Measurements from ENCODE around the gene KCNG2. TPM values are rescaled to one million over a fixed set of nuclear protein-coding genes. Genes with fewer than 3 reads are reported as not detected.

KCNG2 gene
- total RNA-seq, 1 donor from 2014 or later, result 0.52 TPM

- peaks cover 62 to 72% (median 70%) of the 10 kb centered on the region in 3 donors for H3K27me3 ChIP-seq (ENCODE audit: control insufficient read depth in 3 of 3, insufficient read depth in 3 of 3, low read length in 3 of 3)
- no peak overlapping the region for H3K4me3 ChIP-seq (ENCODE audit: low read length in 3 of 3)
- no peak overlapping the region for H3K9ac ChIP-seq (ENCODE audit: low read depth in 1 of 3, low read length in 3 of 3)
- H3K4me1 ChIP-seq (ENCODE audit: control insufficient read depth in 3 of 3, insufficient read depth in 3 of 3, low read length in 3 of 3), result peaks cover 0 to 12% (median 8%) of the 10 kb centered on the region in 3 donors
- H3K9me3 ChIP-seq (ENCODE audit: control insufficient read depth in 3 of 3, low read length in 3 of 3), result peaks cover 0 to 4% (median 0%) of the 10 kb centered on the region in 3 donors
- no peaks in the 10 kb centered on the region for H3K36me3 ChIP-seq (ENCODE audit: control insufficient read depth in 3 of 3, insufficient read depth in 3 of 3, low read length in 3 of 3)
- H3K27ac ChIP-seq (ENCODE audit: low read depth, low read length), result no peak overlapping the region
Observed at GRCh38 chr18:79789901-79790890, 7.5 kb upstream of the KCNG2 start.

GRCh38 chr18:79790996-79791972, 6.5 kb upstream of the KCNG2 start:
- Histone ChIP-seq H3K4me3 (ENCODE audit: low read length in 3 of 3) (peak overlapping the region in 1 of 3 donors; percentile 44), H3K9me3 (ENCODE audit: control insufficient read depth in 3 of 3, low read length in 3 of 3) (peaks cover 0 to 4% (median 0%) of the 10 kb centered on the region in 3 donors), H3K27ac (ENCODE audit: low read depth, low read length) (peak overlapping the region; percentile 55), H3K4me1 (ENCODE audit: control insufficient read depth in 3 of 3, insufficient read depth in 3 of 3, low read length in 3 of 3) (peaks cover 0 to 12% (median 8%) of the 10 kb centered on the region in 3 donors), H3K36me3 (ENCODE audit: control insufficient read depth in 3 of 3, insufficient read depth in 3 of 3, low read length in 3 of 3) (no peaks in the 10 kb centered on the region), H3K27me3 (ENCODE audit: control insufficient read depth in 3 of 3, insufficient read depth in 3 of 3, low read length in 3 of 3) (peaks cover 53 to 66% (median 63%) of the 10 kb centered on the region in 3 donors), H3K9ac (ENCODE audit: low read depth in 1 of 3, low read length in 3 of 3) (no peak overlapping the region)

DNA sequence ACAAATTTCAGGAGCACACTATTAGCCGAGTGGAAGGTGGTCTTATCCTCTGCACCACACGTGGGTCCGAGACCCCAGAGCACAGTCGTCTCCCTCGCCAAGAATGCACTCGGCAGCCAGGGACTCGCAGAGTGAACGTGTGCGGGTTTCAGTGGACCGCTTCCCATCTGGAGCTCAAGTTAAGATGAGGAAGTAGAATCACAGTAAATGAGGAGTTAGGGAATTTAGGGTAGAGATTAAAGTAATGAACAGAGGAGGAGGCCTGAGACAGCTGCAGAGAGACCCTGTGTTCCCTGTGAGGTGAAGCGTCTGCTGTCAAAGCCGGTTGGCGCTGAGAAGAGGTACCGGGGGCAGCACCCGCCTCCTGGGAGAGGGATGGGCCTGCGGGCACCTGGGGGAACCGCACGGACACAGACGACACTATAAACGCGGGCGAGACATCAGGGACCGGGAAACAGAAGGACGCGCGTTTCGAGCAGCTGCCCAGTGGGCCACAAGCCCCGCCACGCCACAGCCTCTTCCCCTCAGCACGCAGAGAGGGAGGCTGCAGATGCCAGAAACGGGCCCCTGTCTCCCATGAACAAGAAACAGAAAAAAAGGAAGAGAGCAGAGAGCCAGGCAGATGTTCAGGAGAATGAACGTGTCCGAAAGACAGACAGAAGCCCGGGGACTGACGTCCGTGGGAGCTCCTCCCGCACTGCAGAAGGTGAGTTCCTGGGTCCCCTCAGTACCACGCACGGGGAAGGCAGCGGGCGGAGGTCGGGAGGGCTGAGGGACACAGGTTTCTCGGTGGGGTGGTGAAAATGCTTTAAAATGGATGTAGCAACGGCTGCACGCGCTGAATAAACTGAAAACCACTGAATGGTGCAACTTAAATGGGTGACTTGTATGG, 5.4 kb upstream of the KCNG2 start:
- peaks cover 3 to 17% (median 10%) of the 10 kb centered on the region in 3 donors for H3K4me1 ChIP-seq (ENCODE audit: control insufficient read depth in 3 of 3, insufficient read depth in 3 of 3, low read length in 3 of 3)
- no peak overlapping the region for H3K4me3 ChIP-seq (ENCODE audit: low read length in 3 of 3)
- H3K9ac ChIP-seq (ENCODE audit: low read depth in 1 of 3, low read length in 3 of 3), result no peak overlapping the region
- H3K36me3 ChIP-seq (ENCODE audit: control insufficient read depth in 3 of 3, insufficient read depth in 3 of 3, low read length in 3 of 3), result no peaks in the 10 kb centered on the region
- peak overlapping the region; percentile 36 for H3K27ac ChIP-seq (ENCODE audit: low read depth, low read length)
- peaks cover 52 to 65% (median 62%) of the 10 kb centered on the region in 3 donors for H3K27me3 ChIP-seq (ENCODE audit: control insufficient read depth in 3 of 3, insufficient read depth in 3 of 3, low read length in 3 of 3)
- H3K9me3 ChIP-seq (ENCODE audit: control insufficient read depth in 3 of 3, low read length in 3 of 3), result peaks cover 0 to 4% (median 0%) of the 10 kb centered on the region in 3 donors

DNA sequence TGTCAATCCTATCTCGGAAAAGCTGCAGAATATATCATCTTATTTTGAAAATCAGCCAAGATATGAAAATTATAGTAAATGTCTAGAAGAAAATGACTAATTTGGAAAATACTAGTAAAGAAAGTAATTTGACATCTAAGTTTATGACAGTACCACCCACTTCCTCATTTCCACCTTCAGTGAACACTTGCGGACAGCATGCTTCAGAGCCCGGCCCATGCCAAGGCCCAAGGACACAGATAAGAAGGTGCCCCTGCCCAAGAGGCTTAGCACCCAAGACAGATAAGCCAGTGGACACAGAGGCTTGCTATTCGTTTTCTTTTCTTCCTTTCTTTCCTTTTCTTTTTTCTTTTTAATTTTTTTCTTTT, 4.8 kb upstream of the KCNG2 start:
- no peak overlapping the region for H3K27ac ChIP-seq (ENCODE audit: low read depth, low read length)

DNA sequence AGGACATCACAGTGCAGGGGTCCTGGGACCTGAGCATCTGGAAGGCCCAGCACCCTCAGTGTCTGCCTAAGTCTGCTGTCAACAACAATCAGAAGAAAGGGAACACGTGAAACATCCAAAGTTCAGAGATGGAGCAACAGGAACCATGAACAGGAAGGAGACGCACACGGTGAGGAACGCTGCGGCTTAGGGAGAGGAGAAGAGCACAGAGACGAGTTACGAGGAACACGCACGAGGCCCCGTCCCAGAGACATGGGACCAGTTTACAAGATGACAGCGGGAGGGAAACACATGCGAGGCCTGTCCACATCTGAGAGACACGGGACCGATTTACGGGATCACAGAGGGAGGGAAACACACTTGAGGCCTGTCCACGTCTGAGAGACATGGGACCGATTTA, 2.9 kb upstream of the KCNG2 start:
- Histone ChIP-seq H3K36me3 (ENCODE audit: control insufficient read depth in 3 of 3, insufficient read depth in 3 of 3, low read length in 3 of 3) (no peaks in the 10 kb centered on the region), H3K4me1 (ENCODE audit: control insufficient read depth in 3 of 3, insufficient read depth in 3 of 3, low read length in 3 of 3) (peaks cover 11 to 17% (median 14%) of the 10 kb centered on the region in 3 donors), H3K27me3 (ENCODE audit: control insufficient read depth in 3 of 3, insufficient read depth in 3 of 3, low read length in 3 of 3) (peaks cover 50 to 64% (median 56%) of the 10 kb centered on the region in 3 donors), H3K4me3 (ENCODE audit: low read length in 3 of 3) (no peak overlapping the region), H3K27ac (ENCODE audit: low read depth, low read length) (no peak overlapping the region), H3K9ac (ENCODE audit: low read depth in 1 of 3, low read length in 3 of 3) (no peak overlapping the region), H3K9me3 (ENCODE audit: control insufficient read depth in 3 of 3, low read length in 3 of 3) (no peaks in the 10 kb centered on the region)

More for the DNA sequence above, 4.8 kb upstream of the KCNG2 start:
- Histone ChIP-seq H3K9me3 (ENCODE audit: control insufficient read depth in 3 of 3, low read length in 3 of 3) (peaks cover 0 to 4% (median 0%) of the 10 kb centered on the region in 3 donors), H3K36me3 (ENCODE audit: control insufficient read depth in 3 of 3, insufficient read depth in 3 of 3, low read length in 3 of 3) (no peaks in the 10 kb centered on the region), H3K4me1 (ENCODE audit: control insufficient read depth in 3 of 3, insufficient read depth in 3 of 3, low read length in 3 of 3) (peaks cover 7 to 20% (median 14%) of the 10 kb centered on the region in 3 donors), H3K9ac (ENCODE audit: low read depth in 1 of 3, low read length in 3 of 3) (no peak overlapping the region), H3K4me3 (ENCODE audit: low read length in 3 of 3) (no peak overlapping the region), H3K27me3 (ENCODE audit: control insufficient read depth in 3 of 3, insufficient read depth in 3 of 3, low read length in 3 of 3) (peaks cover 50 to 64% (median 59%) of the 10 kb centered on the region in 3 donors)

DNA sequence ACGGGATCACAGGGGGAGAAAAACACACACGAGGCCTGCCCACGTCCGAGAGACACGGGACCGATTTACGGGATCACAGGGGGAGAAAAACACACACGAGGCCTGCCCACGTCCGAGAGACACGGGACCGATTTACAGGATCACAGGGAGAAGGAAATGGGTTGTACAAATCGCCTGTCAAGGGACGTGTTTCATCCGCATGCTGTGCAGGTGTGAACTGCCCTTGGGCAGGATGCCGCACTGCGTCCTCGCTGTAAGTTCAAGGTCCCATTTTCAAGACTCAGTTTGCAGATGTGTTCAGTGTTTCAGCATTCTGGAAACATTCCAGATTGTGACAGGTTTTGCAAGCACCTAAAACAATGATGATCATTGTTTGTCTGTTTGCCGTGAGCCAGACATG, 2.3 kb upstream of the KCNG2 start:
- Histone ChIP-seq H3K4me1 (ENCODE audit: control insufficient read depth in 3 of 3, insufficient read depth in 3 of 3, low read length in 3 of 3) (peaks cover 11 to 17% (median 13%) of the 10 kb centered on the region in 3 donors), H3K27ac (ENCODE audit: low read depth, low read length) (no peak overlapping the region), H3K9ac (ENCODE audit: low read depth in 1 of 3, low read length in 3 of 3) (no peak overlapping the region), H3K4me3 (ENCODE audit: low read length in 3 of 3) (no peak overlapping the region), H3K9me3 (ENCODE audit: control insufficient read depth in 3 of 3, low read length in 3 of 3) (no peaks in the 10 kb centered on the region), H3K27me3 (ENCODE audit: control insufficient read depth in 3 of 3, insufficient read depth in 3 of 3, low read length in 3 of 3) (peaks cover 52 to 64% (median 55%) of the 10 kb centered on the region in 3 donors), H3K36me3 (ENCODE audit: control insufficient read depth in 3 of 3, insufficient read depth in 3 of 3, low read length in 3 of 3) (no peaks in the 10 kb centered on the region)

DNA sequence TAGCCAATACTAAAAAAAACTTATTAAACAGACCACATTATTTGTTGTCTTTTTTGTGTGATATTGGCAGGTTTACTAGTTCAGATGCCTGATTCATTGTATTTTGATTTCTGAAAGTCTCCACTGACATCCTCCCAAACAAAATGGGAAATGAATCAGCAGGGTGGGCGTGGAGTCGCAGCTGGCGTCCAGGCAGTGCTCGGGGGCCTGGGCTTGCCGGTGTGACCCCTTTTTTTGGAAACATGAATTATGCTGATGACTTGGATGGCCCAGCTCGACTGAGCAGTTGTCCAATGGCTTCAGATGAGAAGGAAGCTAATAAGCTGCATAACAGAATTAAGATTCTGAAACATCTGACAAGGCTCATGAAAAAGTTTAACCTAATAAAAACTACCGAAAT, 1.7 kb upstream of the KCNG2 start:
- Histone ChIP-seq H3K36me3 (ENCODE audit: control insufficient read depth in 3 of 3, insufficient read depth in 3 of 3, low read length in 3 of 3) (no peaks in the 10 kb centered on the region), H3K9ac (ENCODE audit: low read depth in 1 of 3, low read length in 3 of 3) (no peak overlapping the region), H3K4me3 (ENCODE audit: low read length in 3 of 3) (no peak overlapping the region), H3K9me3 (ENCODE audit: control insufficient read depth in 3 of 3, low read length in 3 of 3) (no peaks in the 10 kb centered on the region), H3K27ac (ENCODE audit: low read depth, low read length) (no peak overlapping the region), H3K27me3 (ENCODE audit: control insufficient read depth in 3 of 3, insufficient read depth in 3 of 3, low read length in 3 of 3) (peaks cover 53 to 60% (median 55%) of the 10 kb centered on the region in 3 donors), H3K4me1 (ENCODE audit: control insufficient read depth in 3 of 3, insufficient read depth in 3 of 3, low read length in 3 of 3) (peaks cover 10 to 17% (median 11%) of the 10 kb centered on the region in 3 donors)

- Histone ChIP-seq H3K9me3 (ENCODE audit: control insufficient read depth in 3 of 3, low read length in 3 of 3) (no peaks in the 10 kb centered on the region), H3K27ac (ENCODE audit: low read depth, low read length) (no peak overlapping the region), H3K36me3 (ENCODE audit: control insufficient read depth in 3 of 3, insufficient read depth in 3 of 3, low read length in 3 of 3) (no peaks in the 10 kb centered on the region), H3K4me1 (ENCODE audit: control insufficient read depth in 3 of 3, insufficient read depth in 3 of 3, low read length in 3 of 3) (peaks cover 10 to 14% (median 11%) of the 10 kb centered on the region in 3 donors), H3K27me3 (ENCODE audit: control insufficient read depth in 3 of 3, insufficient read depth in 3 of 3, low read length in 3 of 3) (peaks cover 46 to 56% (median 53%) of the 10 kb centered on the region in 3 donors), H3K4me3 (ENCODE audit: low read length in 3 of 3) (no peak overlapping the region), H3K9ac (ENCODE audit: low read depth in 1 of 3, low read length in 3 of 3) (no peak overlapping the region)
Observed at GRCh38 chr18:79796531-79797405, 970 bp upstream of the KCNG2 start.

Measured in skeletal muscle tissue (tissue), 4 donors.